Endothelial cell of umbilical vein (primary cell): Measurements from ENCODE around the gene SULF2. TPM values are rescaled to one million over a fixed set of nuclear protein-coding genes. Genes with fewer than 3 reads are reported as not detected.

Source experiments
- BruUV-seq: library from RNA; stranded (reverse); fragments of 400-500 nt; replicated peaks from 2 replicates; lab custom pipeline; 2021; lab: Mats Ljungman, UMichigan
- CTCF ChIA-PET: fragments of 300-600, 350-600 bp; sonication (Branson Sonifier 250); formaldehyde crosslinking; loops from one replicate; lab custom pipeline; 2021; ENCODE audit warnings: antibody characterized with exemption, inconsistent platforms; lab: Charles Lee
- POLR2A ChIA-PET: fragments of 300-600, 350-600 bp; sonication (Branson Sonifier 250); formaldehyde crosslinking; loops from one replicate; lab custom pipeline; 2021; ENCODE audit warnings: antibody characterized with exemption, inconsistent platforms; lab: Charles Lee
- DNase-seq: peaks from one replicate; pipeline ENCODE4 v3.0.0-alpha.2; 2011; ENCODE audit warnings: low read depth, low spot score
- FAIRE-seq: peaks from 2 replicates; lab custom pipeline; 2011; peaks lifted over from hg19 to GRCh38; lab: Jason Lieb, UNC
- H2AFZ ChIP-seq: 2 replicates; pipeline ENCODE4 v1.6.0; 2012; ENCODE audit warnings: low read depth, low read length, control low read depth, inconsistent platforms
- H3K27ac ChIP-seq: 2 replicates; pipeline ENCODE4 v1.5.1; 2011; ENCODE audit warnings: low read depth, mild to moderate bottlenecking, control low read depth, low read length, moderate library complexity; ENCODE audit not compliant: insufficient read depth
- H3K27me3 ChIP-seq, 2 experiments: 2 replicates each; pipeline versions ENCODE4 v1.6.0 to v1.6.1; 2011; ENCODE audit warnings: low read length in 2 of 2, mixed read lengths in 1 of 2; ENCODE audit not compliant: control insufficient read depth in 2 of 2, insufficient read depth in 2 of 2
- H3K36me3 ChIP-seq, 2 experiments: 2 replicates in 1 of 2; 3 replicates in 1 of 2; pipeline ENCODE4 v1.5.1; 2011; ENCODE audit warnings: low read length in 2 of 2, mild to moderate bottlenecking in 1 of 2, moderate library complexity in 1 of 2; ENCODE audit not compliant: control insufficient read depth in 2 of 2, insufficient read depth in 2 of 2; ENCODE audit errors: extremely low read depth in 1 of 2
- H3K4me1 ChIP-seq: 3 replicates; pipeline ENCODE4 v1.5.1; 2011; ENCODE audit warnings: mild to moderate bottlenecking, low read length; ENCODE audit not compliant: control insufficient read depth, insufficient read depth; ENCODE audit errors: extremely low read depth
- H3K4me2 ChIP-seq: 2 replicates; pipeline ENCODE4 v1.6.1; 2011; ENCODE audit warnings: low read length, control low read depth, mixed read lengths; ENCODE audit not compliant: insufficient read depth
- H3K4me3 ChIP-seq, 3 experiments: fragments of 200-600 bp in 1 of 3; sonication (generic), shearing (Covaris generic) in 1 of 3; replicated peaks in 1 of 3; 2 replicates each; pipeline ENCODE4 v1.5.1; 2011 to 2016; ENCODE audit warnings: control low read depth in 3 of 3, low read length in 3 of 3, mild to moderate bottlenecking in 2 of 3, inconsistent platforms in 1 of 3, low read depth in 1 of 3, moderate library complexity in 1 of 3; ENCODE audit not compliant: insufficient read depth in 1 of 3
- H3K79me2 ChIP-seq: 2 replicates; pipeline ENCODE4 v1.6.0; 2012; ENCODE audit warnings: low read length, inconsistent platforms; ENCODE audit not compliant: control insufficient read depth, insufficient read depth
- H3K9ac ChIP-seq: replicated peaks from 2 replicates; pipeline ENCODE3; 2011; ENCODE audit warnings: low read length, control low read depth; ENCODE audit not compliant: insufficient read depth; ENCODE audit errors: extremely low read depth
- H3K9me1 ChIP-seq: replicated peaks from 3 replicates; pipeline ENCODE4 v1.6.0; 2011; ENCODE audit warnings: mild to moderate bottlenecking, low read length; ENCODE audit not compliant: control insufficient read depth, insufficient read depth; ENCODE audit errors: extremely low read depth
- H3K9me3 ChIP-seq: replicated peaks from 2 replicates; pipeline ENCODE4 v1.5.1; 2012; ENCODE audit warnings: low read length, inconsistent platforms; ENCODE audit not compliant: control insufficient read depth, insufficient read depth
- H4K20me1 ChIP-seq: replicated peaks from 2 replicates; pipeline ENCODE3; 2011; ENCODE audit warnings: mild to moderate bottlenecking, low read length; ENCODE audit not compliant: control insufficient read depth, insufficient read depth; ENCODE audit errors: extremely low read depth
- CTCF ChIP-seq, 2 donors: IDR thresholded peaks; 1 replicate in 1 of 2; 2 replicates in 1 of 2; pipeline ENCODE4 v1.5.1; 2011; ENCODE audit warnings: low read length in 2 of 2, mild to moderate bottlenecking in 2 of 2, moderate library complexity in 2 of 2, control low read depth in 1 of 2, inconsistent platforms in 1 of 2, low read depth in 1 of 2; ENCODE audit not compliant: insufficient read depth in 1 of 2; ENCODE audit errors: extremely low read depth in 1 of 2
- EZH2 ChIP-seq: IDR thresholded peaks from 2 replicates; pipeline ENCODE4 v1.6.1; 2012; ENCODE audit warnings: borderline replicate concordance, low read depth, mild to moderate bottlenecking, moderate library complexity, low read length, inconsistent platforms; ENCODE audit not compliant: severe bottlenecking
- FOS ChIP-seq: IDR thresholded peaks from 2 replicates; pipeline ENCODE4 v1.6.1; 2011; ENCODE audit warnings: mild to moderate bottlenecking, low read length, moderate library complexity, borderline replicate concordance; ENCODE audit not compliant: insufficient read depth
- GATA2 ChIP-seq: IDR thresholded peaks from 2 replicates; pipeline ENCODE4 v1.7.0; 2011; ENCODE audit warnings: low read depth, mild to moderate bottlenecking, moderate library complexity, mixed read lengths, low read length; ENCODE audit not compliant: insufficient read length, insufficient read depth
- JUN ChIP-seq: IDR thresholded peaks from 2 replicates; pipeline ENCODE4 v1.6.1; 2011; ENCODE audit warnings: borderline replicate concordance, low read depth; ENCODE audit not compliant: insufficient read length, insufficient read depth
- MYC ChIP-seq: IDR thresholded peaks from one replicate; pipeline ENCODE4 v1.6.1; 2011; ENCODE audit warnings: mild to moderate bottlenecking, low read depth, low read length
- POLR2A ChIP-seq: IDR thresholded peaks from 2 replicates; pipeline ENCODE4 v1.6.1; 2012; ENCODE audit warnings: low read depth, mild to moderate bottlenecking, control low read depth, low read length
- POLR2AphosphoS5 ChIP-seq: IDR thresholded peaks from 2 replicates; pipeline ENCODE4 v1.6.1; 2012; ENCODE audit warnings: low read depth, mild to moderate bottlenecking, control low read depth, low read length, moderate library complexity; ENCODE audit not compliant: insufficient read depth
- dilution Hi-C: fragments of 300-500 bp; cut with MboI; formaldehyde crosslinking; loops from one replicate; pipeline ENCODE4 v1.15.0; 2019; ENCODE audit warnings: low sequenced_read_pairs; ENCODE audit not compliant: extremely low pct_ligation_motif_present
- intact Hi-C: fragments of 100-400 bp; cut with micrococcal nuclease; formaldehyde crosslinking; loops from one replicate; pipeline ENCODE4 v1.10.0; 2022
- polyA plus RNA-seq, 4 experiments: library from polyadenylated mRNA; depleted of rRNA in 3 of 4; stranded (reverse) in 3 of 4; unstranded in 1 of 4; fragments of >200 nt; gene quantifications; 2 replicates each; pipeline versions ENCODE4 v1.2.1 to v1.2.3, GENCODE V29; 2011 to 2012; ENCODE audit warnings: missing spikeins in 1 of 4
- total RNA-seq: library from RNA; stranded (reverse); gene quantifications from 2 replicates; pipeline ENCODE4 v1.2.3, GENCODE V29; 2021
- TF ChIP-seq, protein P1 (sequence below): IDR thresholded peaks from 2 replicates; pipeline ENCODE4 v1.6.1; 2011; ENCODE audit not compliant: insufficient read depth, insufficient read length

The SULF2 gene
- total and polyA plus RNA-seq, 2 donors (not counting 3 experiments of a cell fraction or from before 2014, with no cell fraction given), result 58.5 to 160 TPM

GRCh38 chr20:47753576-47754387, 31.5 kb downstream of the SULF2 start:
- Histone ChIP-seq H3K27ac (no peak overlapping the region), H3K9me3 (no peaks in the 10 kb centered on the region), H2AFZ (no peak overlapping the region), H3K9me1 (no peaks in the 10 kb centered on the region), H4K20me1 (no peaks in the 10 kb centered on the region), H3K9ac (no peak overlapping the region), H3K4me2 (no peak overlapping the region), H3K36me3 (no peaks in the 10 kb centered on the region), H3K79me2 (no peaks in the 10 kb centered on the region), H3K4me3 (no peak overlapping the region), H3K4me1 (no peaks in the 10 kb centered on the region), H3K27me3 (no peaks in the 10 kb centered on the region)
- FAIRE-seq (no peak), DNase-seq (no peak)
- intact Hi-C loops, result no loop called here
- no TSS peak for BruUV-seq
- ChIA-PET CTCF (no interaction called here), POLR2A (no interaction called here)
- dilution Hi-C loops, result no loop called here
- TF ChIP-seq JUN, result no peak
- TF ChIP-seq, protein P1, sequence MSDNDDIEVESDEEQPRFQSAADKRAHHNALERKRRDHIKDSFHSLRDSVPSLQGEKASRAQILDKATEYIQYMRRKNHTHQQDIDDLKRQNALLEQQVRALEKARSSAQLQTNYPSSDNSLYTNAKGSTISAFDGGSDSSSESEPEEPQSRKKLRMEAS, result no peak
- no peak for TF ChIP-seq EZH2
- no peak for TF ChIP-seq POLR2AphosphoS5
- no peak for TF ChIP-seq POLR2A
- no peak for TF ChIP-seq GATA2
- TF ChIP-seq MYC, result no peak
- TF ChIP-seq CTCF (IDR thresholded peaks at IDR 0.05; ENCODE audit: extremely low read depth in 1 of 2, insufficient read depth in 1 of 2, low read depth in 1 of 2, low read length in 2 of 2), result no peak
- TF ChIP-seq FOS, result no peak
